Esophagus (tissue), 2 donors: ENCODE results near the gene CDK14. TPM values are rescaled to one million over a fixed set of nuclear protein-coding genes. Genes with fewer than 3 reads are reported as not detected.

ENCODE experiments used
- H3K27ac ChIP-seq, 2 donors: one replicate each; pipeline ENCODE4 v1.5.1; 2013; ENCODE audit warnings: low read depth in 2 of 2, mild to moderate bottlenecking in 2 of 2, inconsistent platforms in 1 of 2, low read length in 1 of 2, moderate library complexity in 1 of 2
- H3K27me3 ChIP-seq, 2 donors: one replicate each; pipeline ENCODE4 v1.6.1; 2013; ENCODE audit warnings: low read length in 2 of 2, control low read depth in 1 of 2, mild to moderate bottlenecking in 1 of 2; ENCODE audit not compliant: insufficient read depth in 2 of 2, control insufficient read depth in 1 of 2
- H3K36me3 ChIP-seq, 2 donors: one replicate each; pipeline ENCODE4 v1.6.1; 2013; ENCODE audit warnings: low read length in 1 of 2; ENCODE audit not compliant: control insufficient read depth in 2 of 2, insufficient read depth in 2 of 2
- H3K4me1 ChIP-seq, 2 donors: one replicate each; pipeline ENCODE4 v1.6.1; 2013; ENCODE audit warnings: low read length in 1 of 2; ENCODE audit not compliant: control insufficient read depth in 2 of 2, insufficient read depth in 2 of 2
- H3K4me3 ChIP-seq, 2 donors: one replicate each; pipeline ENCODE4 v1.5.1; 2013; ENCODE audit warnings: low read length in 2 of 2, mild to moderate bottlenecking in 2 of 2, low read depth in 1 of 2, moderate library complexity in 1 of 2
- H3K9me3 ChIP-seq, 2 donors: one replicate each; pipeline ENCODE4 v1.6.1; 2013; ENCODE audit warnings: mild to moderate bottlenecking in 2 of 2, low read depth in 1 of 2, low read length in 1 of 2, moderate library complexity in 1 of 2; ENCODE audit not compliant: control insufficient read depth in 2 of 2, insufficient read depth in 1 of 2
- WGBS, 2 donors: extraction: QIAGEN DNeasy Blood & Tissue Kit; methylation state at CpG; one replicate each; pipeline ENCODE4 v1.1.7; 2013; 5-methylcytosine and 5-hydroxymethylcytosine counted together
- polyA plus RNA-seq, 2 donors: library from polyadenylated mRNA; stranded (reverse); fragments of 200-250 nt; gene quantifications; one replicate each; pipeline ENCODE4 v1.2.3, GENCODE V29; 2013
- donor health status: healthy with polysubstance abuse.
- donor health status: Bipolar disorder and iron deficiency.

The CDK14 gene
- polyA plus RNA-seq, 2 donors: 0.51 to 0.59 TPM

DNA sequence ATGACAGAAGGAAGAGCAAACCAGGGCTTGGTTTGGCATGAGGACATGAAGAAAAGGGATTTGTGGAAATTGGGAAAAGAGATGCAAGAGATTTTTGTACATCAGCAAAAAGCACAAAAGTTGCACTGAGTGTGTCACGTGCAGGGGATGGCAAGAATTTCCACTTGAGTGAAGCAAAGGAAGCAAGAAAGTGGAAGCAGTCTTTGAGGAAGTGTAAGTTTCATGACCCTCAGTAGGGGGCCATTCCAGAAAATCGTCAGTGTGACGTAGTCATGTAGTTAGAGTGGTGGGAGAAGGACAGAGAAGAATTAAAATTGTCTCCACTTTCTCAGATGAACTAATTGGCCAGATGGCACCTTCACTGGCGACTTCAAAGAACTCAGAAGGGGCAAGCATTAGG, 544.9 kb downstream of the CDK14 start:
- Histone ChIP-seq H3K36me3 (no peaks in the 10 kb centered on the region), H3K4me1 (no peaks in the 10 kb centered on the region), H3K27me3 (no peaks in the 10 kb centered on the region), H3K27ac (no peak overlapping the region), H3K4me3 (no peak overlapping the region), H3K9me3 (no peaks in the 10 kb centered on the region)
- 59 to 61% methylated on average over 4 of the region's 4 CpGs for WGBS, 2 donors

DNA sequence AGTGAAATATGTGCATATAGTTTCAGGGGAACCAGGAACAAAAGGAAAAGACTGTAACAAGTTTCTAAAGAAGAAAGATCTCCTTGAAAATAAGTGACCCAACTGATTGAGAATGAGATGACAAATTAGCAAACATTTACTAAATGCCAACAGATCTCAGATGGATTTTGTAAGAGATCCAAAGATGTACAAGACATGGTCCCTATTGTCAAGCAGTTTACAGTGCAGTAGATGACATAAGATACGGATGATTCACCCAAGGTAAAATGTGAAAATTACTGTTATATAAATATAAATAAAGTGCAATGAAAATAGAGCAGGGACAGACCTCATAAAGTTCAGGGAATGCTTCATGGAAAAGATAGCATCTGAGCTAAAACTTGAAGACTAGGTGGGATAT, 546.6 kb downstream of the CDK14 start:
- H3K4me1 ChIP-seq: no peaks in the 10 kb centered on the region
- no peaks in the 10 kb centered on the region for H3K36me3 ChIP-seq
- H3K9me3 ChIP-seq: no peaks in the 10 kb centered on the region
- H3K4me3 ChIP-seq: no peak overlapping the region
- no peaks in the 10 kb centered on the region for H3K27me3 ChIP-seq
- H3K27ac ChIP-seq: no peak overlapping the region
- 93 to 95% methylated on average over 1 of the region's 1 CpG for WGBS, 2 donors

- H3K27me3 ChIP-seq: no peaks in the 10 kb centered on the region
- no peaks in the 10 kb centered on the region for H3K9me3 ChIP-seq
- no peaks in the 10 kb centered on the region for H3K36me3 ChIP-seq
- no peak overlapping the region for H3K4me3 ChIP-seq
- 85 to 91% methylated on average over 3 of the region's 3 CpGs for WGBS, 2 donors
- no peak overlapping the region for H3K27ac ChIP-seq
- no peaks in the 10 kb centered on the region for H3K4me1 ChIP-seq
These were observed 553.5 kb downstream of the CDK14 start for GRCh38 chr7:91149341-91150246.

- Histone ChIP-seq H3K27me3 (no peaks in the 10 kb centered on the region), H3K27ac (no peak overlapping the region), H3K9me3 (no peaks in the 10 kb centered on the region), H3K36me3 (no peaks in the 10 kb centered on the region), H3K4me3 (no peak overlapping the region), H3K4me1 (no peaks in the 10 kb centered on the region)
- 83 to 84% methylated on average over 4 of the region's 4 CpGs for WGBS, 2 donors
These were observed 555.8 kb downstream of the CDK14 start for GRCh38 chr7:91151916-91152315.

GRCh38 chr7:91156316-91157185, 560.4 kb downstream of the CDK14 start:
- Histone ChIP-seq H3K27ac (no peak overlapping the region), H3K27me3 (no peaks in the 10 kb centered on the region), H3K4me1 (no peaks in the 10 kb centered on the region), H3K4me3 (no peak overlapping the region), H3K36me3 (no peaks in the 10 kb centered on the region), H3K9me3 (no peaks in the 10 kb centered on the region)
- WGBS, 2 donors: 81 to 85% methylated on average over 10 of the region's 10 CpGs

DNA sequence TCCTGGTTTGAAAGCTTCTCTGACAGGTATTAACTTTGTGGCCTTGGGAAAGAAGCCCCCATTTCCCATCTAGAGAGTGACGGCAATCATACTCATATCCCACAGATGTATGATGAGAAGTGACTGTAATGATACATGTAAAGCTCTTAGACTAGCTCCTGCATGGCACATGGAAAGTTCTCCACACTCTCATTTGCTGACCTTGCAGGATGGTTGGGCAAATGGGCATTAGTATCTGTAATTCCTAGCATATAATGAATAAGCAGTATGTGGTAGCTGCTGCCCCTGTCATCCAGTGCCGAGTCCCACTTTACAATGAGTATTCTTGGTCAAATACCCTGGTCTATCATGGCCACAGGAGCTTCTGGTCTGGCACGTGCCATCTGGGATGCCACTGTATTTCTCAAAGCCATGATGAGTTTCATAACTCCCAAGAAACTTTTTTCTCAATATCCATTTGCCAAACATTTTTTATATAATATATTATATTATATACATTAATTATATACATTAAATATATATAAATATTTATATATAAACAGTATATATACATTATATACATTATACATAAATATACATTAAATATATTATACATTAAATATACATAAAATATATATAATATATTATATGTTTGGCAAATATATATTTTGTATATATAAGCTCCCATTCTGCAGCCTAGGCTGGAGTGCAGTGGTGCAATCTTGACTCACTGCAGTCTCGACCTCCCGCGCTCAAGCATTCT, 561.6 kb downstream of the CDK14 start:
- H3K27me3 ChIP-seq: no peaks in the 10 kb centered on the region
- H3K4me1 ChIP-seq: no peaks in the 10 kb centered on the region
- H3K9me3 ChIP-seq: no peaks in the 10 kb centered on the region
- H3K36me3 ChIP-seq: no peaks in the 10 kb centered on the region
- H3K27ac ChIP-seq: no peak overlapping the region
- no peak overlapping the region for H3K4me3 ChIP-seq
- 79% methylated on average over 6 of the region's 6 CpGs for WGBS, 2 donors

DNA sequence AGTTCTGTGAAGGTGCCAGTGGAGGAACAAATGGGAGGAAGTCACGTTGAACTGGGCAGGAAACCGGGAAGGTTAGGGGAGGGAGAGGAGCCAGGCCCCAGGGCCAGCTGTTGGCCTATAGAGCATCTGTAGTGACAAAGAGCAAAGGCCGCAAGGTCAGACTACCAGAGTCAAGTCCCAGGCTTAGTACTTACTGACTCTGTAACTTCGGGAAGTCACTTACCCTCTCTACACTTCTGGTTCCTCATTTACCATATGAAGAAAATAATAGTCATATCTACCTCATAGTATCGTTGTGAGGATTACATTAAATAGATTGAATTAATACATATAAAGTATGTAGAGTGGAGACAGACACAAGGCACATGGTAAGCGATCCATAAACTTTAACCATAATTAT, 566.3 kb downstream of the CDK14 start:
- Histone ChIP-seq H3K4me1 (no peaks in the 10 kb centered on the region), H3K27ac (no peak overlapping the region), H3K36me3 (no peaks in the 10 kb centered on the region), H3K27me3 (no peaks in the 10 kb centered on the region), H3K9me3 (no peaks in the 10 kb centered on the region), H3K4me3 (no peak overlapping the region)
- WGBS, 2 donors: 63 to 64% methylated on average over 6 of the region's 6 CpGs

DNA sequence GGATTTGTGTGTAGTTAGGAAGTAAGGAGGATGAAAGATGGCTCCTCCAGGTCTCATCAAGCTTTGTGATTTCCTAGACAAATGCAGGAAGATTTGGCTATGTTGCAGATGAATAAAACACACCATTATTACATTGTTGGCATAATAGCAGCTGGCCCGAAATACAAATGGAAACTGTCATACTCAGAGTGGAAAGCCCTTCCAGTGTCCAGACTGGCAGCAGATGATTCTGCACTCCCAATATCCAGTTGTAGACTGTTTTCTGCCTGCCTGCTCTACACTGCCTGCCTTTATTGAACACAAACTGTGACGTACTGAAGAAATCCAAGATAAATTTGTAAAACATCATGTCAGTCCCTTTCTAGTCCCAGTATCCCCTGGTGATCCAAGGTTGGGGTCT, 568.4 kb downstream of the CDK14 start:
- no peaks in the 10 kb centered on the region for H3K36me3 ChIP-seq
- no peak overlapping the region for H3K27ac ChIP-seq
- H3K4me1 ChIP-seq: no peaks in the 10 kb centered on the region
- no peaks in the 10 kb centered on the region for H3K27me3 ChIP-seq
- 82 to 85% methylated on average over 2 of the region's 2 CpGs for WGBS, 2 donors
- H3K4me3 ChIP-seq: no peak overlapping the region
- H3K9me3 ChIP-seq: no peaks in the 10 kb centered on the region
